Natural killer cell (primary cell): ENCODE measurements around the gene PLPPR2. TPM values are rescaled to one million over a fixed set of nuclear protein-coding genes. Genes with fewer than 3 reads are reported as not detected.
A peak's percentile ranks its signal among the peaks of the same experiment; 100 is the strongest.
"Not testable (repeated sequence)": the region's sequence is repeated elsewhere in the genome, so short reads cannot be mapped to it uniquely, and the experiment has no call there.

ENCODE experiments used
- ATAC-seq, 3 donors: fragments of 150-1000 bp in 2 of 3; fragments of 200-7000 bp in 1 of 3; cut with Tn5 transposase; 1 replicate in 1 of 3; 2 replicates in 2 of 3; pipeline ENCODE4 v1.10.0; 2021; ENCODE audit warnings: mild to moderate bottlenecking in 2 of 3, moderate library complexity in 2 of 3
- DNase-seq, 2 donors: peaks; one replicate each; pipeline versions ENCODE4 v3.0.0 to v3.0.0-alpha.2; 2013 to 2021; ENCODE audit warnings: mixed read lengths in 1 of 2
- H3K27ac ChIP-seq: one replicate; pipeline ENCODE4 v1.5.1; 2013; ENCODE audit warnings: mild to moderate bottlenecking, low read length
- H3K27me3 ChIP-seq: one replicate; pipeline ENCODE4 v1.6.1; 2013; ENCODE audit warnings: low read length; ENCODE audit not compliant: control insufficient read depth, insufficient read depth
- H3K36me3 ChIP-seq: one replicate; pipeline ENCODE4 v1.6.1; 2013; ENCODE audit warnings: low read length; ENCODE audit not compliant: control insufficient read depth, insufficient read depth
- H3K4me1 ChIP-seq: one replicate; pipeline ENCODE4 v1.6.1; 2013; ENCODE audit warnings: low read length; ENCODE audit not compliant: control insufficient read depth, insufficient read depth
- H3K4me3 ChIP-seq: one replicate; pipeline ENCODE4 v1.5.1; 2013; ENCODE audit warnings: low read length
- H3K9me3 ChIP-seq: one replicate; pipeline ENCODE4 v1.6.1; 2013; ENCODE audit warnings: low read length; ENCODE audit not compliant: control insufficient read depth, insufficient read depth
- H3K27ac Mint-ChIP-seq, 2 donors: one replicate each; pipeline ENCODE4 v1.8.0; 2022; ENCODE audit warnings: mild to moderate bottlenecking in 2 of 2, mixed read lengths in 2 of 2, moderate library complexity in 1 of 2
- H3K27me3 Mint-ChIP-seq, 2 donors: one replicate each; pipeline ENCODE4 v1.8.0; 2022; ENCODE audit warnings: low read depth in 2 of 2, mixed read lengths in 2 of 2
- H3K36me3 Mint-ChIP-seq: one replicate; pipeline ENCODE4 v1.8.0; 2022; ENCODE audit warnings: mixed read lengths
- H3K4me1 Mint-ChIP-seq, 2 donors: one replicate each; pipeline ENCODE4 v1.8.0; 2022; ENCODE audit warnings: mixed read lengths in 2 of 2
- H3K4me3 Mint-ChIP-seq: one replicate; pipeline ENCODE4 v1.8.0; 2022; ENCODE audit warnings: mild to moderate bottlenecking, moderate library complexity, mixed read lengths
- H3K9me3 Mint-ChIP-seq, 2 donors: one replicate each; pipeline ENCODE4 v1.8.0; 2022; ENCODE audit warnings: mixed read lengths in 2 of 2
- WGBS: methylation state at CpG from one replicate; pipeline ENCODE4 v1.1.7; 2013; ENCODE audit warnings: missing lambda C conversion rate; ENCODE audit not compliant: insufficient coverage; 5-methylcytosine and 5-hydroxymethylcytosine counted together
- intact Hi-C: fragments of 100-400 bp; cut with micrococcal nuclease; formaldehyde crosslinking; loops from one replicate; pipeline ENCODE4 v1.14.2; 2022
- total RNA-seq, 4 donors: library from RNA; stranded (reverse); fragments of 120-200 nt in 1 of 4; gene quantifications; one replicate each; pipeline versions ENCODE4 v1.2.3 to v1.2.4, GENCODE V29; 2013 to 2022
- TF ChIP-seq, protein P1 (sequence below): fragments of 200-600 bp; IDR thresholded peaks from one replicate; pipeline ENCODE4 v1.8.0; 2022; ENCODE audit warnings: antibody characterized with exemption

Gene PLPPR2
- total RNA-seq, 3 donors from 2014 or later (not counting 1 experiment from before 2014, with no cell fraction given), result 13.3 to 21.1 (median 16.1) TPM

DNA sequence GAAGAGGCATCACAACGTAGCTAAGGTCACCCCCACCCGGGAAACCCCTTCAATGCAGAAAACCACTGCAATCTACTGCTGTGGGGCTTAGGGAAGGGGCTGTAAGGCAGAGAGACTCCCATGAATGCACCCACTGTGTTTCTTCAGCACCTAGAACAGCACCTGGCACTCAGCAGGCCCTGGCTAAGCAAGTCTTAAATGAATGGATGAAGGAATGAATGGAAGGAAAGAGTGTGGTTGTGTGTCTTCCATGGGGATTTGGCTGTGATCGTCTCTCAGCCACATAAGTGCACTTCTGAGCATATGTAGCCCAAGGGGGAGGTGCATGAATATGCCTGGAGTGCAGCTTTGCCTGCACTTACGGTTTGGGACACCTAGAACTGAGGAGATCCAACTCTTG is 6.1 kb upstream of the PLPPR2 start:
- no peak overlapping the region for H3K27ac Mint-ChIP-seq
- Histone ChIP-seq H3K4me3 (no peak overlapping the region), H3K4me1 (peaks cover 21% of the 10 kb centered on the region), H3K27ac (no peak overlapping the region), H3K27me3 (no peaks in the 10 kb centered on the region), H3K36me3 (no peaks in the 10 kb centered on the region), H3K9me3 (no peaks in the 10 kb centered on the region)
- H3K36me3 Mint-ChIP-seq, result no peaks in the 10 kb centered on the region
- peaks cover 18 to 32% of the 10 kb centered on the region in 2 donors for H3K4me1 Mint-ChIP-seq
- intact Hi-C loops, result no loop called here
- ATAC-seq (no peak), DNase-seq (no peak)
- H3K4me3 Mint-ChIP-seq, result no peak overlapping the region
- WGBS, result 95% methylated on average over 4 of the region's 4 CpGs
- TF ChIP-seq, protein P1, sequence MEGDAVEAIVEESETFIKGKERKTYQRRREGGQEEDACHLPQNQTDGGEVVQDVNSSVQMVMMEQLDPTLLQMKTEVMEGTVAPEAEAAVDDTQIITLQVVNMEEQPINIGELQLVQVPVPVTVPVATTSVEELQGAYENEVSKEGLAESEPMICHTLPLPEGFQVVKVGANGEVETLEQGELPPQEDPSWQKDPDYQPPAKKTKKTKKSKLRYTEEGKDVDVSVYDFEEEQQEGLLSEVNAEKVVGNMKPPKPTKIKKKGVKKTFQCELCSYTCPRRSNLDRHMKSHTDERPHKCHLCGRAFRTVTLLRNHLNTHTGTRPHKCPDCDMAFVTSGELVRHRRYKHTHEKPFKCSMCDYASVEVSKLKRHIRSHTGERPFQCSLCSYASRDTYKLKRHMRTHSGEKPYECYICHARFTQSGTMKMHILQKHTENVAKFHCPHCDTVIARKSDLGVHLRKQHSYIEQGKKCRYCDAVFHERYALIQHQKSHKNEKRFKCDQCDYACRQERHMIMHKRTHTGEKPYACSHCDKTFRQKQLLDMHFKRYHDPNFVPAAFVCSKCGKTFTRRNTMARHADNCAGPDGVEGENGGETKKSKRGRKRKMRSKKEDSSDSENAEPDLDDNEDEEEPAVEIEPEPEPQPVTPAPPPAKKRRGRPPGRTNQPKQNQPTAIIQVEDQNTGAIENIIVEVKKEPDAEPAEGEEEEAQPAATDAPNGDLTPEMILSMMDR, result no peak
- H3K27me3 Mint-ChIP-seq, result no peaks in the 10 kb centered on the region
- no peaks in the 10 kb centered on the region for H3K9me3 Mint-ChIP-seq

DNA sequence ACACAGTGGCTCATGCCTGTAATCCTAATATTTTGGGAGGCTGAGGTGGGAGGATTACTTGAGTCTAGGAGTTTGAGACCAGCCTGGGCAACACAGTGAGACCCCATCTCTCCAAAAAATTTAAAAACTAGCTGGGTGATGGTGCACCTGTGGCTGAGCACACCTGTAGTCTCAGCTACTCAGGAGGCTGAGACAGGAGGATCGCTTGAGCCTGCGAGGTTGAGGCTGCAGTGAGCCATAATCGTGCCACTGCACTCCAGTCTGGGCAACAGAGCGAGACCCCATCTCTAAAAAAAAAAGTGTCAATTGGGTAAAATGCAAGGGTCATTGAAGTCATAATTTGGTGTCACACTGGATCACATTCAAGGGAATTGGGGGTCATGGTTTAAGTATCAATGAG is 1.1 kb upstream of the PLPPR2 start:
- not testable (repeated sequence) for H3K9me3 Mint-ChIP-seq, H3K36me3 Mint-ChIP-seq, H3K4me3 ChIP-seq

GRCh38 chr19:11356074-11356397 is 804 bp downstream of the PLPPR2 start:
- ATAC-seq (peak in 2 of 3 donors; percentile 26 to 35), DNase-seq (no peak)
- no peaks in the 10 kb centered on the region for H3K9me3 Mint-ChIP-seq
- H3K27me3 Mint-ChIP-seq, result no peaks in the 10 kb centered on the region
- H3K4me1 Mint-ChIP-seq, result peaks cover 12 to 21% of the 10 kb centered on the region in 2 donors
- H3K4me1 ChIP-seq, result peaks cover 14% of the 10 kb centered on the region
- H3K36me3 Mint-ChIP-seq, result no peaks in the 10 kb centered on the region
- no peak overlapping the region for H3K4me3 ChIP-seq
- no peak overlapping the region for H3K27ac ChIP-seq
- WGBS, result 96% methylated on average over 6 of the region's 6 CpGs
- intact Hi-C loops, result no loop called here
- H3K4me3 Mint-ChIP-seq, result peak overlapping the region; percentile 80
- no peaks in the 10 kb centered on the region for H3K27me3 ChIP-seq
- TF ChIP-seq, protein P1, result no peak
- no peaks in the 10 kb centered on the region for H3K36me3 ChIP-seq
- H3K27ac Mint-ChIP-seq, result peak overlapping the region; percentile 5 to 89
- no peaks in the 10 kb centered on the region for H3K9me3 ChIP-seq

More for the DNA sequence above, 1.1 kb upstream of the PLPPR2 start:
- H3K4me1 Mint-ChIP-seq, result peaks cover 12 to 21% of the 10 kb centered on the region in 2 donors
- H3K27ac Mint-ChIP-seq, result peak overlapping the region in 1 of 2 donors; percentile 89
- peaks cover 14% of the 10 kb centered on the region for H3K4me1 ChIP-seq
- over 99% methylated on average over 4 of the region's 4 CpGs for WGBS
- H3K27me3 Mint-ChIP-seq, H3K27me3 ChIP-seq, H3K36me3 ChIP-seq, H3K27ac ChIP-seq, H3K9me3 ChIP-seq, ATAC-seq, DNase-seq: not testable (repeated sequence)
- intact Hi-C loops, result loop anchor here (2.0 kb wide), 1 partner anchor 21 kb away; the partner anchor contains the start of gene SWSAP1
- peak overlapping the region; percentile 28 for H3K4me3 Mint-ChIP-seq

DNA sequence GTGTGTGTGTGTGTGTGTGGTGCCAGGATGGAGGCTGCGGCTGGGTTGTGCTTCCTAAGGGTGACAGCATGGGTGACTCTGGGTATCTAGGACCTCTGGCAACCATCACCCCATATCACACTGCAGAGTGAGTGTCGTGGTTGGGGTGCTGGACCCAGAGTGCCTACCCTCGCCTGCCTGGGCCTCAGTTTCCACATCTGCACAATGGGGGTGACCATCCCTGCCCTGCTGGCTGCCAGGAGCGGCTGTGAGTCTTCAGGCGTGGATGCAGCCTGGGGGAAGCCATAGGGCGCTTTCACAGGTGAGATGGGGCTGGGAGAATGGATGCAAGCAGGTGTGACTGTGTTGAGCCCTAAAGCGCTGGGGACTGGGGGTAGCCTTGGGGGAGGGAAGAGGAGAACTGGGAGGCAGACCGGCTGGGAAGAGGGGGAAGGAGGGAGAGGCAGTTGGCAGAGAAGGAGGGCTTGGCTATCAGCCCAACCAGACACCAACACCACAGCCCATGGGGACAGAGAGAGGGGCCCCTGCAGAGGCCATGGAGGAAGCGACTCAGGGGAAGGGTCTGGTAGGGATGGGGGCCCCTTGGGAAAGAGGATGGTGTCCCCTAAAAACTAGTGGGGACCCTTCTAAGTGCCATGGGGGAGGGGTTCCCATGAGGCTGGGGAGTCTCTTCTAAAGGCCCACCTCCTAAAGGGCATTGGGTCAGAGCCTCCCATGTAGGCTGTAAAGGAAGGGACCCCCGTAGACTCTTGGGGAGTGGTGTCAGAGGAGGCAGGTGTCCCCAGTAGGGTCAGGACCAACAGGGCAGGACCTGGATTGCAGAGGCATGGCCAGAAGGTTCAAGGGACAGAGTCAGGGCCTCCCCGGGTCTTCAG is 1.7 kb downstream of the PLPPR2 start:
- TF ChIP-seq, protein P1, result no peak
- intact Hi-C loops, result no loop called here
- Mint-ChIP-seq H3K4me1 (peaks cover 12 to 21% of the 10 kb centered on the region in 2 donors), H3K9me3 (no peaks in the 10 kb centered on the region), H3K4me3 (peak overlapping the region; percentile 80), H3K27ac (peak overlapping the region; percentile 5 to 89), H3K36me3 (no peaks in the 10 kb centered on the region), H3K27me3 (no peaks in the 10 kb centered on the region)
- H3K4me3 ChIP-seq, result no peak overlapping the region
- no peak for DNase-seq
- no peaks in the 10 kb centered on the region for H3K27me3 ChIP-seq
- H3K27ac ChIP-seq, result no peak overlapping the region
- no peaks in the 10 kb centered on the region for H3K36me3 ChIP-seq
- ATAC-seq, result no peak
- no peaks in the 10 kb centered on the region for H3K9me3 ChIP-seq
- peaks cover 14% of the 10 kb centered on the region for H3K4me1 ChIP-seq
- WGBS, result 83% methylated on average over 10 of the region's 11 CpGs
